ENCODE data around the gene MLXIP. TPM values are rescaled to one million over a fixed set of nuclear protein-coding genes. Genes with fewer than 3 reads are reported as not detected.

MLXIP gene
- polyA plus RNA-seq, 1 donor from 2014 or later, result 9.2 TPM

GRCh38 chr12:122168492-122168891 lies 89.9 kb downstream of the MLXIP start:
- TF ChIP-seq TAF1 (IDR thresholded peaks at IDR 0.05; ENCODE audit: low read depth) (no peak), POLR2AphosphoS5 (IDR thresholded peaks at IDR 0.05) (no peak), MXI1 (conservative IDR thresholded peaks at IDR 0.05; ENCODE audit: poor library complexity, severe bottlenecking) (no peak), RAD21 (conservative IDR thresholded peaks at IDR 0.05) (no peak), EZH2 (IDR thresholded peaks at IDR 0.05; ENCODE audit: borderline replicate concordance, insufficient read depth, low read length, poor library complexity, severe bottlenecking) (no peak), EP300 (conservative IDR thresholded peaks at IDR 0.05; ENCODE audit: poor library complexity, severe bottlenecking) (no peak)
- TF ChIP-seq, protein P1, sequence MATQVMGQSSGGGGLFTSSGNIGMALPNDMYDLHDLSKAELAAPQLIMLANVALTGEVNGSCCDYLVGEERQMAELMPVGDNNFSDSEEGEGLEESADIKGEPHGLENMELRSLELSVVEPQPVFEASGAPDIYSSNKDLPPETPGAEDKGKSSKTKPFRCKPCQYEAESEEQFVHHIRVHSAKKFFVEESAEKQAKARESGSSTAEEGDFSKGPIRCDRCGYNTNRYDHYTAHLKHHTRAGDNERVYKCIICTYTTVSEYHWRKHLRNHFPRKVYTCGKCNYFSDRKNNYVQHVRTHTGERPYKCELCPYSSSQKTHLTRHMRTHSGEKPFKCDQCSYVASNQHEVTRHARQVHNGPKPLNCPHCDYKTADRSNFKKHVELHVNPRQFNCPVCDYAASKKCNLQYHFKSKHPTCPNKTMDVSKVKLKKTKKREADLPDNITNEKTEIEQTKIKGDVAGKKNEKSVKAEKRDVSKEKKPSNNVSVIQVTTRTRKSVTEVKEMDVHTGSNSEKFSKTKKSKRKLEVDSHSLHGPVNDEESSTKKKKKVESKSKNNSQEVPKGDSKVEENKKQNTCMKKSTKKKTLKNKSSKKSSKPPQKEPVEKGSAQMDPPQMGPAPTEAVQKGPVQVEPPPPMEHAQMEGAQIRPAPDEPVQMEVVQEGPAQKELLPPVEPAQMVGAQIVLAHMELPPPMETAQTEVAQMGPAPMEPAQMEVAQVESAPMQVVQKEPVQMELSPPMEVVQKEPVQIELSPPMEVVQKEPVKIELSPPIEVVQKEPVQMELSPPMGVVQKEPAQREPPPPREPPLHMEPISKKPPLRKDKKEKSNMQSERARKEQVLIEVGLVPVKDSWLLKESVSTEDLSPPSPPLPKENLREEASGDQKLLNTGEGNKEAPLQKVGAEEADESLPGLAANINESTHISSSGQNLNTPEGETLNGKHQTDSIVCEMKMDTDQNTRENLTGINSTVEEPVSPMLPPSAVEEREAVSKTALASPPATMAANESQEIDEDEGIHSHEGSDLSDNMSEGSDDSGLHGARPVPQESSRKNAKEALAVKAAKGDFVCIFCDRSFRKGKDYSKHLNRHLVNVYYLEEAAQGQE (IDR thresholded peaks at IDR 0.05; ENCODE audit: borderline replicate concordance), result no peak
- no peak overlapping the region for H3K4me2 ChIP-seq (ENCODE audit: low read length)
- H3K9ac ChIP-seq (ENCODE audit: low read length), result no peak overlapping the region
- H2AFZ ChIP-seq (ENCODE audit: low read depth, low read length), result no peak overlapping the region
- no peak overlapping the region for H3K4me3 ChIP-seq (ENCODE audit: low read length)
- no peaks in the 10 kb centered on the region for H3K27me3 ChIP-seq (ENCODE audit: insufficient read depth, low read depth, low read length)
- H4K20me1 ChIP-seq (ENCODE audit: insufficient read depth), result no peaks in the 10 kb centered on the region
- no peak overlapping the region for H3K27ac ChIP-seq (ENCODE audit: low read length)
- no peaks in the 10 kb centered on the region for H3K9me2 ChIP-seq (ENCODE audit: insufficient read depth, low read length)
- H3K79me2 ChIP-seq (replicated peaks; ENCODE audit: insufficient read depth, low read length), result no peaks in the 10 kb centered on the region
- H3K36me3 ChIP-seq (ENCODE audit: insufficient read depth, low read length), result no peaks in the 10 kb centered on the region
- no peaks in the 10 kb centered on the region for H3K9me3 ChIP-seq (ENCODE audit: low read length)
- H3F3A ChIP-seq (ENCODE audit: insufficient read depth, low read length, poor library complexity, severe bottlenecking), result no peaks in the 10 kb centered on the region

DNA sequence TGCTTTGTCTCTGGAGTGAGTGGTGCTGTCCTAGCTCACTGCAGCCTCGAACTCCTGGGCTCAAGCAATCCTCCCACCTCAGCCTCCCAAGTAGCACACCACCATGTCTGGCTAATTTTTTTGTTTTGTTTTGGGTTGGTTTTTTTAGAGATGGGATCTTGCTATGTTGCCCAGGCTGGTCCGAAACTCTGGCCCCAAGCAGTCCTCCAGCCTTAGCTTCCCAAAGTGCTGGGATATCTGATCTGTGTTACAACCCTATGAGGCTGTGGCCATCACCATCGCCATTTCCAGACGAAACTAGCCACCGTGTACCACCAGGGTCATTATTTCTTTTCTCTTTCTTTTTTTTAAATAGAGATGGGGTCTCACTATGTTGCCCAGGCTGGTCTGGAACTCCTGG lies 92.8 kb downstream of the MLXIP start:
- no peaks in the 10 kb centered on the region for H4K20me1 ChIP-seq (ENCODE audit: insufficient read depth)
- TF ChIP-seq, protein P2, sequence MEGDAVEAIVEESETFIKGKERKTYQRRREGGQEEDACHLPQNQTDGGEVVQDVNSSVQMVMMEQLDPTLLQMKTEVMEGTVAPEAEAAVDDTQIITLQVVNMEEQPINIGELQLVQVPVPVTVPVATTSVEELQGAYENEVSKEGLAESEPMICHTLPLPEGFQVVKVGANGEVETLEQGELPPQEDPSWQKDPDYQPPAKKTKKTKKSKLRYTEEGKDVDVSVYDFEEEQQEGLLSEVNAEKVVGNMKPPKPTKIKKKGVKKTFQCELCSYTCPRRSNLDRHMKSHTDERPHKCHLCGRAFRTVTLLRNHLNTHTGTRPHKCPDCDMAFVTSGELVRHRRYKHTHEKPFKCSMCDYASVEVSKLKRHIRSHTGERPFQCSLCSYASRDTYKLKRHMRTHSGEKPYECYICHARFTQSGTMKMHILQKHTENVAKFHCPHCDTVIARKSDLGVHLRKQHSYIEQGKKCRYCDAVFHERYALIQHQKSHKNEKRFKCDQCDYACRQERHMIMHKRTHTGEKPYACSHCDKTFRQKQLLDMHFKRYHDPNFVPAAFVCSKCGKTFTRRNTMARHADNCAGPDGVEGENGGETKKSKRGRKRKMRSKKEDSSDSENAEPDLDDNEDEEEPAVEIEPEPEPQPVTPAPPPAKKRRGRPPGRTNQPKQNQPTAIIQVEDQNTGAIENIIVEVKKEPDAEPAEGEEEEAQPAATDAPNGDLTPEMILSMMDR (IDR thresholded peaks at IDR 0.05; ENCODE audit: poor library complexity, severe bottlenecking), result no peak
- TF ChIP-seq POLR2AphosphoS5 (IDR thresholded peaks at IDR 0.05) (no peak), TAF1 (IDR thresholded peaks at IDR 0.05; ENCODE audit: low read depth) (no peak), EZH2 (IDR thresholded peaks at IDR 0.05; ENCODE audit: borderline replicate concordance, insufficient read depth, low read length, poor library complexity, severe bottlenecking) (no peak), SMC3 (conservative IDR thresholded peaks at IDR 0.05; ENCODE audit: poor library complexity) (no peak), RAD21 (conservative IDR thresholded peaks at IDR 0.05) (no peak), EP300 (conservative IDR thresholded peaks at IDR 0.05; ENCODE audit: poor library complexity, severe bottlenecking) (no peak), MXI1 (conservative IDR thresholded peaks at IDR 0.05; ENCODE audit: poor library complexity, severe bottlenecking) (no peak)
- TF ChIP-seq, protein P1 (IDR thresholded peaks at IDR 0.05; ENCODE audit: borderline replicate concordance), result no peak
- no peak overlapping the region for H3K9ac ChIP-seq (ENCODE audit: low read length)
- no peaks in the 10 kb centered on the region for H3K9me2 ChIP-seq (ENCODE audit: insufficient read depth, low read length)
- H3K4me3 ChIP-seq (ENCODE audit: low read length), result no peak overlapping the region
- H3F3A ChIP-seq (ENCODE audit: insufficient read depth, low read length, poor library complexity, severe bottlenecking), result no peaks in the 10 kb centered on the region
- H3K36me3 ChIP-seq (ENCODE audit: insufficient read depth, low read length), result no peaks in the 10 kb centered on the region
- H3K9me3 ChIP-seq (ENCODE audit: low read length), result no peaks in the 10 kb centered on the region
- no peaks in the 10 kb centered on the region for H3K79me2 ChIP-seq (replicated peaks; ENCODE audit: insufficient read depth, low read length)
- H2AFZ ChIP-seq (ENCODE audit: low read depth, low read length), result no peak overlapping the region
- H3K4me2 ChIP-seq (ENCODE audit: low read length), result no peak overlapping the region
- no peak overlapping the region for H3K27ac ChIP-seq (ENCODE audit: low read length)
- no peaks in the 10 kb centered on the region for H3K27me3 ChIP-seq (ENCODE audit: insufficient read depth, low read depth, low read length)

Data from neural cell (in vitro differentiated cells).